IMR-90 (cell line): ENCODE measurements around the gene TSPAN4. TPM values are rescaled to one million over a fixed set of nuclear protein-coding genes. Genes with fewer than 3 reads are reported as not detected.

ENCODE experiments used
- ATAC-seq: fragments of 200-7000 bp; cut with Tn5 transposase; 2 replicates; pipeline ENCODE4 v1.9.1; 2020; ENCODE audit warnings: low read depth, mild to moderate bottlenecking, moderate library complexity
- BruUV-seq: library from RNA; stranded (reverse); fragments of 400-500 nt; replicated peaks from 2 replicates; lab custom pipeline; 2021; lab: Mats Ljungman, UMichigan
- CTCF ChIA-PET: fragments of 300-600 bp; formaldehyde crosslinking; extraction: SDS; loops from one replicate; lab custom pipeline; 2021; ENCODE audit warnings: antibody characterized with exemption; lab: Yijun Ruan, JAX
- POLR2A ChIA-PET: fragments of 300-600 bp; sonication (Branson Sonifier 250); formaldehyde crosslinking; loops from one replicate; lab custom pipeline; 2022; ENCODE audit warnings: antibody characterized with exemption; ENCODE audit not compliant: unreplicated experiment; lab: Charles Lee
- DNase-seq: peaks from one replicate; pipeline ENCODE4 v3.0.0; 2013
- H2AFZ ChIP-seq: replicated peaks from 2 replicates; pipeline ENCODE3; 2013; ENCODE audit warnings: low read length, mild to moderate bottlenecking; ENCODE audit not compliant: poor library complexity
- H2AK5ac ChIP-seq: 2 replicates; pipeline ENCODE4 v1.6.1; 2013; ENCODE audit warnings: low read depth, low read length, inconsistent platforms
- H2AK9ac ChIP-seq: replicated peaks from 2 replicates; pipeline ENCODE3; 2013; ENCODE audit warnings: mild to moderate bottlenecking, low read depth, low read length, moderate library complexity; ENCODE audit not compliant: poor library complexity
- H2BK120ac ChIP-seq: 2 replicates; pipeline ENCODE4 v1.6.1; 2013; ENCODE audit warnings: low read depth, low read length, inconsistent platforms
- H2BK15ac ChIP-seq: 3 replicates; pipeline ENCODE4 v1.6.1; 2013; ENCODE audit warnings: low read depth, low read length, inconsistent platforms
- H2BK20ac ChIP-seq: 2 replicates; pipeline ENCODE4 v1.6.1; 2013; ENCODE audit warnings: low read depth, mild to moderate bottlenecking, inconsistent platforms, low read length, moderate library complexity
- H2BK5ac ChIP-seq: 2 replicates; pipeline ENCODE4 v1.6.1; 2013; ENCODE audit warnings: mild to moderate bottlenecking, low read depth, low read length, inconsistent platforms; ENCODE audit not compliant: poor library complexity, severe bottlenecking
- H3K14ac ChIP-seq: replicated peaks from 2 replicates; pipeline ENCODE4 v1.6.1; 2013; ENCODE audit warnings: low read depth, low read length, inconsistent platforms
- H3K18ac ChIP-seq: 2 replicates; pipeline ENCODE4 v1.6.1; 2013; ENCODE audit warnings: low read depth, low read length, control low read depth
- H3K23ac ChIP-seq: 2 replicates; pipeline ENCODE4 v1.6.1; 2013; ENCODE audit warnings: low read depth, low read length, inconsistent platforms
- H3K27ac ChIP-seq: 2 replicates; pipeline ENCODE4 v1.5.1; 2013; ENCODE audit warnings: mild to moderate bottlenecking, control low read depth, low read length; ENCODE audit not compliant: insufficient read depth
- H3K27me3 ChIP-seq: 2 replicates; pipeline ENCODE4 v1.6.1; 2013; ENCODE audit warnings: low read length; ENCODE audit not compliant: control insufficient read depth, insufficient read depth
- H3K36me3 ChIP-seq: 2 replicates; pipeline ENCODE4 v1.6.1; 2013; ENCODE audit warnings: low read length, mixed read lengths; ENCODE audit not compliant: control insufficient read depth, insufficient read depth
- H3K4ac ChIP-seq: 2 replicates; pipeline ENCODE4 v1.6.1; 2013; ENCODE audit warnings: low read depth, low read length, inconsistent platforms
- H3K4me1 ChIP-seq: 2 replicates; pipeline ENCODE4 v1.6.1; 2013; ENCODE audit warnings: low read length, mixed read lengths; ENCODE audit not compliant: control insufficient read depth, insufficient read depth
- H3K4me2 ChIP-seq: 2 replicates; pipeline ENCODE4 v1.6.1; 2013; ENCODE audit warnings: low read depth, mild to moderate bottlenecking, control low read depth, low read length, moderate library complexity
- H3K4me3 ChIP-seq: 2 replicates; pipeline ENCODE4 v1.5.1; 2013; ENCODE audit warnings: low read depth, mild to moderate bottlenecking, control low read depth, low read length, moderate library complexity; ENCODE audit not compliant: insufficient read depth
- H3K56ac ChIP-seq: 2 replicates; pipeline ENCODE4 v1.6.1; 2013; ENCODE audit warnings: low read length, inconsistent platforms; ENCODE audit not compliant: insufficient read depth; ENCODE audit errors: extremely low read depth
- H3K79me1 ChIP-seq, 2 experiments: 2 replicates each; pipeline ENCODE4 v1.6.1; 2013; ENCODE audit warnings: low read length in 2 of 2, inconsistent platforms in 1 of 2, low read depth in 1 of 2
- H3K9ac ChIP-seq: 2 replicates; pipeline ENCODE4 v1.6.1; 2013; ENCODE audit warnings: low read depth, low read length, control low read depth
- H3K9me1 ChIP-seq: 2 replicates; pipeline ENCODE4 v1.6.1; 2013; ENCODE audit warnings: low read length, inconsistent platforms; ENCODE audit not compliant: insufficient read depth
- H3K9me3 ChIP-seq: 2 replicates; pipeline ENCODE4 v1.6.1; 2013; ENCODE audit warnings: low read length; ENCODE audit not compliant: control insufficient read depth, insufficient read depth
- H4K20me1 ChIP-seq: 2 replicates; pipeline ENCODE4 v1.6.1; 2013; ENCODE audit warnings: low read length, inconsistent platforms; ENCODE audit not compliant: insufficient read depth
- H4K5ac ChIP-seq: 2 replicates; pipeline ENCODE4 v1.6.1; 2013; ENCODE audit warnings: mild to moderate bottlenecking, low read depth, low read length, control low read depth
- H4K8ac ChIP-seq, 2 experiments: 2 replicates each; pipeline ENCODE4 v1.6.1; 2013; ENCODE audit warnings: low read depth in 2 of 2, low read length in 2 of 2, control low read depth in 1 of 2, inconsistent platforms in 1 of 2
- H4K91ac ChIP-seq: 2 replicates; pipeline ENCODE4 v1.6.1; 2013; ENCODE audit warnings: low read depth, low read length, inconsistent platforms; ENCODE audit not compliant: insufficient read depth
- BHLHE40 ChIP-seq: fragments of 150-350 bp; IDR thresholded peaks from 2 replicates; pipeline ENCODE4 v1.6.1; 2016; ENCODE audit warnings: mild to moderate bottlenecking, low read depth, low read length
- CHD1 ChIP-seq: IDR thresholded peaks from 2 replicates; pipeline ENCODE4 v1.6.1; 2012; ENCODE audit warnings: low read depth, low read length, improper control_type of control experiment
- FOS ChIP-seq: fragments of 150-350 bp; IDR thresholded peaks from 2 replicates; pipeline ENCODE4 v1.6.1; 2016; ENCODE audit warnings: low read depth, low read length
- MAFK ChIP-seq: IDR thresholded peaks from 2 replicates; pipeline ENCODE4 v1.6.1; 2012; ENCODE audit warnings: low read depth, low read length, improper control_type of control experiment
- MAZ ChIP-seq: IDR thresholded peaks from 2 replicates; pipeline ENCODE4 v1.6.1; 2012; ENCODE audit warnings: low read depth, mild to moderate bottlenecking, low read length, improper control_type of control experiment, moderate library complexity, borderline replicate concordance
- MXI1 ChIP-seq: IDR thresholded peaks from 2 replicates; pipeline ENCODE4 v1.6.1; 2012; ENCODE audit warnings: low read depth, mild to moderate bottlenecking, low read length, moderate library complexity, borderline replicate concordance
- NFE2L2 ChIP-seq: fragments of 150-350 bp; IDR thresholded peaks from 2 replicates; pipeline ENCODE4 v1.6.1; 2016; ENCODE audit warnings: low read depth, mild to moderate bottlenecking, low read length
- POLR2A ChIP-seq: IDR thresholded peaks from 2 replicates; pipeline ENCODE4 v1.6.1; 2012; ENCODE audit warnings: mild to moderate bottlenecking, low read depth, low read length
- RAD21 ChIP-seq: IDR thresholded peaks from 2 replicates; pipeline ENCODE4 v1.6.1; 2012; ENCODE audit warnings: low read length, improper control_type of control experiment
- RCOR1 ChIP-seq: IDR thresholded peaks from 2 replicates; pipeline ENCODE4 v1.6.1; 2012; ENCODE audit warnings: mild to moderate bottlenecking, low read length, improper control_type of control experiment; ENCODE audit not compliant: insufficient replicate concordance
- RFX5 ChIP-seq: IDR thresholded peaks from 2 replicates; pipeline ENCODE4 v1.8.0; 2012; ENCODE audit warnings: low read depth, mild to moderate bottlenecking, low read length, moderate library complexity
- SMC3 ChIP-seq: fragments of 150-350 bp; IDR thresholded peaks from 2 replicates; pipeline ENCODE4 v1.6.1; 2016; ENCODE audit warnings: low read depth, mild to moderate bottlenecking, antibody characterized with exemption, low read length, moderate library complexity
- WGBS, 2 experiments: methylation state at CpG; one replicate each; pipeline versions ENCODE4 v1.1.5 to v1.1.7; 2013; ENCODE audit warnings: missing lambda C conversion rate in 2 of 2; ENCODE audit not compliant: insufficient read length in 1 of 2; ENCODE audit errors: extremely low coverage in 2 of 2; 5-methylcytosine and 5-hydroxymethylcytosine counted together
- dilution Hi-C: fragments of 300-500 bp; cut with HindIII; formaldehyde crosslinking; loops from one replicate; pipeline ENCODE4 v1.14.3; 2018; ENCODE audit warnings: low sequenced_read_pairs; ENCODE audit not compliant: unreplicated experiment
- in situ Hi-C: fragments of 300-500 bp; cut with MboI; formaldehyde crosslinking; loops from 3 replicates; pipeline ENCODE4 v1.14.3; 2019; ENCODE audit warnings: low sequenced_read_pairs, inconsistent platforms, mixed read lengths
- intact Hi-C: fragments of 100-400 bp; cut with micrococcal nuclease; formaldehyde crosslinking; loops from 2 replicates; pipeline ENCODE4 v1.10.0; 2022
- polyA plus RNA-seq, 3 experiments: library from polyadenylated mRNA; depleted of rRNA; stranded (reverse); fragments of >200 nt; gene quantifications; 2 replicates each; pipeline ENCODE4 v1.2.3, GENCODE V29; 2012; ENCODE audit warnings: low replicate concordance in 1 of 3
- total RNA-seq: library from RNA; depleted of rRNA; stranded (reverse); fragments of >200 nt; gene quantifications from 2 replicates; pipeline ENCODE4 v1.2.3, GENCODE V29; 2012
- TF ChIP-seq, protein P1 (sequence below): fragments of 150-350 bp; IDR thresholded peaks from 2 replicates; pipeline ENCODE4 v1.6.1; 2016; ENCODE audit warnings: low read depth, mild to moderate bottlenecking, low read length, moderate library complexity, borderline replicate concordance
- TF ChIP-seq, protein P2 (sequence below): conservative IDR thresholded peaks from 2 replicates; pipeline ENCODE4 v1.5.1; 2012; ENCODE audit warnings: mild to moderate bottlenecking, low read depth, low read length, improper control_type of control experiment
- TF ChIP-seq, protein P3 (sequence below): fragments of 150-350 bp; IDR thresholded peaks from 2 replicates; pipeline ENCODE4 v1.6.1; 2017; ENCODE audit warnings: mild to moderate bottlenecking, antibody characterized with exemption, low read length, low read depth

The TSPAN4 gene
- total and polyA plus RNA-seq, 2 of the 4 experiments (the other 2 are of a cell fraction): 161 to 293 TPM

DNA sequence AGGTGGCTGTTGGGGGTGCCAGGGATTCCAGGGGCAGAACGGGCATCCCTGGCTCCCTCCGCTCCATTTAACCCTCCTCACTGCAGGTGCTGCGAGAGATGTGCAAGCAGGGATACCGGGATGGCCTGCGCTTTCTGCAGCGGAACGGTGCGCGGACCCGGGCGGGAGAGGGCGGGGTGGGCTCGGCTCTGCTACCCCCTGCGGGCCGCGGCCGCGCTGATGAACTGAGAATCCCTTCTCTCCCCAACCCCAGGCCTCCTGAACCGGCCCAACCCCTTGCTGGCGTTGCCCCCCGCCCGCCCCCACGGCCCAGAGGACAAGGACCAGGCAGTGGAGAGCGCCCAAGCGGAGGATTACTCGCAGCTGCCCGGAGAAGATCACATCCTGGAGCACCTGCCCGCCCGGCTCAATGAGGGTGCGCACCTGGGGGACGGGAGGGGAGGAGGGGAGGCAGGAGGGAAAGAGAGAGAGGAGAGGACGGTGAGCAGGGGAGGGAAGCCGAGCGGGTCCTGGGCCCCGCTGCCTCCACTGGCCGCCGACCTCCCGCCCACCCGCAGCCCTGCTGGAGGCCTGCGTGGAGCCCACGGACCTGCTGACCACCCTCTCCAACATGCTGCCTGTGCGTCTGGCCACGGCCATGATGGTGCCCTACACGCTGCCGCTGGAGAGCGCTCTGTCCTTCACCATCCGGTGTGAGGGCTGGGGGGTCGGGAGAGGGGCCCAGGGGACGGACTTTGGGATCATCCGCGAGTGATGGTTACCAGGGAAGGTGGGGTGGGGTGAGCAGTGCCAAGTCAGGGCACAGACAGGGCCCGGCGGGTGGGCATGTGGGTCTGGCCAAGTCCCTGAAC, 19.0 kb upstream of the TSPAN4 start:
- Histone ChIP-seq H3K36me3 (peaks cover 30% of the 10 kb centered on the region), H4K20me1 (peaks cover 37% of the 10 kb centered on the region), H2AK9ac (no peak overlapping the region), H3K4me2 (no peak overlapping the region), H3K9me1 (peaks cover 13% of the 10 kb centered on the region), H3K4me1 (peaks cover 19% of the 10 kb centered on the region), H2AK5ac (no peak overlapping the region), H3K9me3 (no peaks in the 10 kb centered on the region), H3K79me1 (peaks cover 19 to 29% of the 10 kb centered on the region in 2 experiments), H3K27me3 (peaks cover 6% of the 10 kb centered on the region; the same call in 1 of the 2 replicates), H2BK20ac (no peak overlapping the region), H2BK5ac (no peak overlapping the region), H2BK120ac (no peak overlapping the region), H4K5ac (no peak overlapping the region), H2AFZ (no peak overlapping the region), H3K4me3 (no peak overlapping the region), H3K27ac (no peak overlapping the region), H3K14ac (no peak overlapping the region), H3K56ac (no peak overlapping the region), H4K8ac (no peak overlapping the region), H3K18ac (no peak overlapping the region), H2BK15ac (no peak overlapping the region), H3K4ac (no peak overlapping the region), H4K91ac (no peak overlapping the region), H3K9ac (no peak overlapping the region), H3K23ac (no peak overlapping the region)
- no peak for DNase-seq
- dilution Hi-C loops (no loop called here), intact Hi-C loops (no loop called here), in situ Hi-C loops (no loop called here)
- CTCF ChIA-PET: no interaction called here
- POLR2A ChIA-PET: no interaction called here
- no TSS peak for BruUV-seq
- ATAC-seq: no peak
- 86% methylated on average over 32 of the region's 53 CpGs; no CpG with 5 or more reads in 1 of the 2 experiments for WGBS, 2 experiments
- TF ChIP-seq, protein P1, sequence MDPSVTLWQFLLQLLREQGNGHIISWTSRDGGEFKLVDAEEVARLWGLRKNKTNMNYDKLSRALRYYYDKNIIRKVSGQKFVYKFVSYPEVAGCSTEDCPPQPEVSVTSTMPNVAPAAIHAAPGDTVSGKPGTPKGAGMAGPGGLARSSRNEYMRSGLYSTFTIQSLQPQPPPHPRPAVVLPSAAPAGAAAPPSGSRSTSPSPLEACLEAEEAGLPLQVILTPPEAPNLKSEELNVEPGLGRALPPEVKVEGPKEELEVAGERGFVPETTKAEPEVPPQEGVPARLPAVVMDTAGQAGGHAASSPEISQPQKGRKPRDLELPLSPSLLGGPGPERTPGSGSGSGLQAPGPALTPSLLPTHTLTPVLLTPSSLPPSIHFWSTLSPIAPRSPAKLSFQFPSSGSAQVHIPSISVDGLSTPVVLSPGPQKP: no peak
- TF ChIP-seq RAD21 (no peak), MXI1 (no peak), FOS (no peak), MAFK (no peak), RCOR1 (no peak), MAZ (no peak), CHD1 (no peak), BHLHE40 (no peak), NFE2L2 (no peak), RFX5 (no peak), POLR2A (no peak), SMC3 (no peak)
- TF ChIP-seq, protein P2, sequence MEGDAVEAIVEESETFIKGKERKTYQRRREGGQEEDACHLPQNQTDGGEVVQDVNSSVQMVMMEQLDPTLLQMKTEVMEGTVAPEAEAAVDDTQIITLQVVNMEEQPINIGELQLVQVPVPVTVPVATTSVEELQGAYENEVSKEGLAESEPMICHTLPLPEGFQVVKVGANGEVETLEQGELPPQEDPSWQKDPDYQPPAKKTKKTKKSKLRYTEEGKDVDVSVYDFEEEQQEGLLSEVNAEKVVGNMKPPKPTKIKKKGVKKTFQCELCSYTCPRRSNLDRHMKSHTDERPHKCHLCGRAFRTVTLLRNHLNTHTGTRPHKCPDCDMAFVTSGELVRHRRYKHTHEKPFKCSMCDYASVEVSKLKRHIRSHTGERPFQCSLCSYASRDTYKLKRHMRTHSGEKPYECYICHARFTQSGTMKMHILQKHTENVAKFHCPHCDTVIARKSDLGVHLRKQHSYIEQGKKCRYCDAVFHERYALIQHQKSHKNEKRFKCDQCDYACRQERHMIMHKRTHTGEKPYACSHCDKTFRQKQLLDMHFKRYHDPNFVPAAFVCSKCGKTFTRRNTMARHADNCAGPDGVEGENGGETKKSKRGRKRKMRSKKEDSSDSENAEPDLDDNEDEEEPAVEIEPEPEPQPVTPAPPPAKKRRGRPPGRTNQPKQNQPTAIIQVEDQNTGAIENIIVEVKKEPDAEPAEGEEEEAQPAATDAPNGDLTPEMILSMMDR: no peak
- TF ChIP-seq, protein P3, sequence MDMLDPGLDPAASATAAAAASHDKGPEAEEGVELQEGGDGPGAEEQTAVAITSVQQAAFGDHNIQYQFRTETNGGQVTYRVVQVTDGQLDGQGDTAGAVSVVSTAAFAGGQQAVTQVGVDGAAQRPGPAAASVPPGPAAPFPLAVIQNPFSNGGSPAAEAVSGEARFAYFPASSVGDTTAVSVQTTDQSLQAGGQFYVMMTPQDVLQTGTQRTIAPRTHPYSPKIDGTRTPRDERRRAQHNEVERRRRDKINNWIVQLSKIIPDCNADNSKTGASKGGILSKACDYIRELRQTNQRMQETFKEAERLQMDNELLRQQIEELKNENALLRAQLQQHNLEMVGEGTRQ: no peak
